ENCODE data around the gene SAMD4B.

Gene SAMD4B

DNA sequence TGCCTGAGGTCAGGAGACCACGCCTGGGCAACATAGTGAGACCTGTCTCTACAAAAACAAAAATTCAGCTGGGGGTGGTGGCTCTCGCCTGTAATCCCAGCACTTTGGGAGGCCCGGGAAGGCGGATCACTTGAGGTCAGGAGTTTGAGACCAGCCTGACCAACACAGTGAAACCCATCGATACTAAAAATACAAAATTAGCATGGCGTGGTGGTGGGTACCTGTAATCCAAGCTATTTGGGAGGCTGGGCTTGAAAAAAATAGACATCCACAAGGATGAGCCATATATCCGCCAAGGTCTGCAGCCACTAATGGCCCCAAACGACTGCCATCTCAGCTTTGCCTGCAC is 90.4 kb downstream of the SAMD4B start:
- ATAC-seq (ENCODE audit: low read depth) (no peak), DNase-seq (ENCODE audit: low spot score) (no peak)
- no peak overlapping the region for H3K4me3 ChIP-seq (ENCODE audit: severe bottlenecking)
- peaks cover 18% of the 10 kb centered on the region for H3K4me1 ChIP-seq (ENCODE audit: insufficient read depth, poor library complexity, severe bottlenecking)
- H3K27ac ChIP-seq (ENCODE audit: poor library complexity, severe bottlenecking), result peak overlapping the region; percentile 72
- H3K36me3 ChIP-seq (ENCODE audit: low read depth), result peaks cover 38% of the 10 kb centered on the region
- TF ChIP-seq, protein P1, sequence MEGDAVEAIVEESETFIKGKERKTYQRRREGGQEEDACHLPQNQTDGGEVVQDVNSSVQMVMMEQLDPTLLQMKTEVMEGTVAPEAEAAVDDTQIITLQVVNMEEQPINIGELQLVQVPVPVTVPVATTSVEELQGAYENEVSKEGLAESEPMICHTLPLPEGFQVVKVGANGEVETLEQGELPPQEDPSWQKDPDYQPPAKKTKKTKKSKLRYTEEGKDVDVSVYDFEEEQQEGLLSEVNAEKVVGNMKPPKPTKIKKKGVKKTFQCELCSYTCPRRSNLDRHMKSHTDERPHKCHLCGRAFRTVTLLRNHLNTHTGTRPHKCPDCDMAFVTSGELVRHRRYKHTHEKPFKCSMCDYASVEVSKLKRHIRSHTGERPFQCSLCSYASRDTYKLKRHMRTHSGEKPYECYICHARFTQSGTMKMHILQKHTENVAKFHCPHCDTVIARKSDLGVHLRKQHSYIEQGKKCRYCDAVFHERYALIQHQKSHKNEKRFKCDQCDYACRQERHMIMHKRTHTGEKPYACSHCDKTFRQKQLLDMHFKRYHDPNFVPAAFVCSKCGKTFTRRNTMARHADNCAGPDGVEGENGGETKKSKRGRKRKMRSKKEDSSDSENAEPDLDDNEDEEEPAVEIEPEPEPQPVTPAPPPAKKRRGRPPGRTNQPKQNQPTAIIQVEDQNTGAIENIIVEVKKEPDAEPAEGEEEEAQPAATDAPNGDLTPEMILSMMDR (IDR thresholded peaks at IDR 0.05; ENCODE audit: poor library complexity, severe bottlenecking), result no peak
- no peaks in the 10 kb centered on the region for H3K27me3 ChIP-seq (ENCODE audit: insufficient read depth, poor library complexity, severe bottlenecking)
- no peaks in the 10 kb centered on the region for H3K9me3 ChIP-seq (ENCODE audit: severe bottlenecking)

DNA sequence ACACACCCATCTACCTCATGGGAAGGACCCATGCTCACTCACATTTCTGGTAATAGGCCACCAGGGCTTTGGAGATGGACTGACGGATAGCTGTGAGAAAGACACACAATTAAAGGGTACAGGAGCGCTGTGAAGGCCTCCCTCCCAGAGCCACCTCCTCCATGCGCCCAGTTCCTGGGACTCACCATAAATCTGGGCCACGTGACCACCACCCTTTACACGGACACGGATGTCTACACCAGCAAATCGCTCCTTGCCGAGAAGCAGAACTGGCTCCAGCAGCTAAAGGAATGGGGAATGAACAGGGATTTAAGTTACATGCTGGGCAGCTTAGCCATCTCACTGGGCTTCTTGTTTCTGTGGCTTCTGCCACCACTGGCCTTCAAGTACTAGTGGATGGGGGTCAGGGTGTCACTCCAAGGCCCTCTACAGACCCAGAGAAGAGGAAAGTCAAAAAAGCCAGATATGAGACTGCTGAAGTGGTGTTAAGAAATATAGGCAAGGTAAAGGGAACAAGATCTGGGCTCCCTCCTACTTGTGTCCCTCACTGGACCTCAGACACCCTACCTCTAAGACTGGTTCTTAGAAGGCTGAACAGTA is 91.4 kb downstream of the SAMD4B start:
- no peak for DNase-seq (ENCODE audit: low spot score)
- Histone ChIP-seq H3K9me3 (ENCODE audit: severe bottlenecking) (no peaks in the 10 kb centered on the region), H3K36me3 (ENCODE audit: low read depth) (peaks cover 38% of the 10 kb centered on the region), H3K4me1 (ENCODE audit: insufficient read depth, poor library complexity, severe bottlenecking) (peaks cover 22% of the 10 kb centered on the region), H3K4me3 (ENCODE audit: severe bottlenecking) (no peak overlapping the region), H3K27ac (ENCODE audit: poor library complexity, severe bottlenecking) (peak overlapping the region; percentile 72), H3K27me3 (ENCODE audit: insufficient read depth, poor library complexity, severe bottlenecking) (no peaks in the 10 kb centered on the region)
- TF ChIP-seq, protein P1 (IDR thresholded peaks at IDR 0.05; ENCODE audit: poor library complexity, severe bottlenecking), result no peak
- ATAC-seq (ENCODE audit: low read depth), result no peak

DNA sequence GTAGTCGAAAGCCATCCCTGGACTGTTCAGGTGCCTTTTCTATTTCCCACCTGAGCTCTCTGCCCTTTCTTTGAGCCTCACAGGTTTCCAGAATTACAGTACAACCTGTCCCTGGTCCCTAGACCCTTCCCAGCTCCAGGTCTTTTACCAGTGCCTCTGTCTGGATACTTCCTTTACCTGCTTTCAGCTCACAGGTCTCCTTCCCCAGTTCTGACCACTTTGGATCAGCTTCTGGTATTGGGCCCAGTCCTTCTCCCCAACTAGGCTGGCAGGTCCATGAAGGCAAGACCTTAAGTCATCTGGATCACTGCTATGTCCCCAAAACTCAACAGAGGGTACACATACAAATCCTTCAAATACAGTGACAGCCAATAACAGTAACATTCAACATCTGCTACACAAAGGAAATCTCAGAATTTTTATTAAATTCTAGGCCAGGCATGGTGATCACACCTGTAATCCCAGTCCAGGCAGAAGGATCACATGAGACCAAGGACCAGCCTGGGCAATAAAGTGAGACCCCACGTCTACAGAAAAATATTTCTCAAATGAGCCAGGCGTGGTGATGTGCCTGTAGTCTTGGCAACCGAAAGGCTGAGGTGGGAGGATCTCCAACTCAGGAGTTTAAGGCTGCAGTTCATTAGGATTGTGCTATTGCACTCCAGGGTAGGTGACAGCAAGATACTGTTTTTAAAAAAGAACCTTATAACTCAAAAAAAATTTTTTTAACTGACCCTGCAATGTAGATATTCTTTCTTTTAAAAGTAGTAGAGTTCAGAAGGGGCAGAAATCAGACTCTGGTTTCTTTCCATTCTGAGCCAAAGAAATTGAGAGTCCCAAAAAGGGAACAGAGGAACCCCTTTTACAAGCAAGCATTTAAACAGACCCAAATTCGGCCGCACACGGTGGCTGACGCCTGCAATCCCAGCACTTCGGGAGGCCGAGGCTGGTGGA is 92.2 kb downstream of the SAMD4B start:
- peaks cover 23% of the 10 kb centered on the region for H3K4me1 ChIP-seq (ENCODE audit: insufficient read depth, poor library complexity, severe bottlenecking)
- H3K9me3 ChIP-seq (ENCODE audit: severe bottlenecking), result no peaks in the 10 kb centered on the region
- no peak for ATAC-seq (ENCODE audit: low read depth)
- no peaks in the 10 kb centered on the region for H3K27me3 ChIP-seq (ENCODE audit: insufficient read depth, poor library complexity, severe bottlenecking)
- H3K27ac ChIP-seq (ENCODE audit: poor library complexity, severe bottlenecking), result peak overlapping the region; percentile 72
- H3K36me3 ChIP-seq (ENCODE audit: low read depth), result peaks cover 38% of the 10 kb centered on the region
- TF ChIP-seq, protein P1 (IDR thresholded peaks at IDR 0.05; ENCODE audit: poor library complexity, severe bottlenecking), result no peak
- DNase-seq (ENCODE audit: low spot score), result no peak
- peak overlapping the region; percentile 89 for H3K4me3 ChIP-seq (ENCODE audit: severe bottlenecking)
